H7 (cell line): ENCODE measurements around the gene RAB9A. TPM values are rescaled to one million over a fixed set of nuclear protein-coding genes. Genes with fewer than 3 reads are reported as not detected.

Experiments used
- DNase-seq: peaks from one replicate; pipeline ENCODE4 v3.0.0; 2012
- H3K27me3 ChIP-seq: 2 replicates; pipeline ENCODE4 v1.6.0; 2011; ENCODE audit warnings: mild to moderate bottlenecking, low read length; ENCODE audit not compliant: control insufficient read depth, insufficient read depth
- H3K36me3 ChIP-seq: replicated peaks from 2 replicates; pipeline ENCODE4 v1.5.1; 2011; ENCODE audit warnings: low read length; ENCODE audit not compliant: control insufficient read depth, insufficient read depth
- H3K4me3 ChIP-seq: 2 replicates; pipeline ENCODE4 v1.5.1; 2011; ENCODE audit warnings: low read depth, mild to moderate bottlenecking, control low read depth, low read length, moderate library complexity; ENCODE audit not compliant: insufficient read depth
- total RNA-seq: library from RNA; depleted of rRNA; stranded (reverse); fragments of >200 nt; shearing (Covaris generic); gene quantifications from 2 replicates; pipeline ENCODE4 v1.2.3, GENCODE V29; 2014

The RAB9A gene
- total RNA-seq, 1 experiment from 2014 or later: 82.6 TPM

DNA sequence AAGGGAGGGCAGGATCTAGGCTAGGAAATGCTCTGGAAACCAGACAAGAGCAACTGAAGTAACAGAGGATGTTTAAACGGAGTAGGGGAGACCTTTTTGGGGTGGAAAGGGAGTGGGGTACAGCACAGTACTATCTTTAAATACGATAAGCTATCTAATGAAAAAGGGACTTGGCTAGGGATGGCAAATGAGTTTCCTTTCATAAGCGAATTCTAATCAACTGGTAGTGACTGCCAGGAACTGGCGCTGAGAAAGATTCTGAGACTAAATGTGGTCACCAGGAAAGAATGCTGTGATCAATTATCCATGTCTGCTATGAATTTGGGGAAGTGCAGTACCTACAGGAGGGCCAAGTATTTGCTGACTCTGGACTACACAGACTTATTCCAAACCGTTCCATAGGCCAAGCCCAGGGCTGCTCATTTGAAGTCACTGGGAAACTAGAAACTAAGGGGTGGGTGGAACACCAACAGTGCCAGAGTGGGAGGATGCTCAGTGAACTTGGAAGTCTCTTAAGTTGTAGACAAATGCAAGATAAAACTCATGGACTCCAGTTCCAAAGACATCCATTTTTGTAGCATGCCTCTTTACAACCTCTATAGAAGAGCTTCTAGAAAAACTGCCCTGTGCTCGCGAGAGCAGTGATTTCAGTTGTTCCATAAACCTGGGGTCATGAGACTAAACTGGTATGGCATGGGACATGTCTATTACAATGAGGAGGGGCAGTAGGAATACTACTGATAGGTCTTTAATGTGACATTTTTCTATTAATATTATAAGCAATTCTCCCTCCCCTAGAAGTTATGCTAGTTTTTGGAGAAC lies 43.5 kb downstream of the RAB9A start:
- no peaks in the 10 kb centered on the region for H3K27me3 ChIP-seq
- H3K4me3 ChIP-seq: no peak overlapping the region
- H3K36me3 ChIP-seq: no peaks in the 10 kb centered on the region; the same call in 1 of the 2 replicates
- no peak for DNase-seq

DNA sequence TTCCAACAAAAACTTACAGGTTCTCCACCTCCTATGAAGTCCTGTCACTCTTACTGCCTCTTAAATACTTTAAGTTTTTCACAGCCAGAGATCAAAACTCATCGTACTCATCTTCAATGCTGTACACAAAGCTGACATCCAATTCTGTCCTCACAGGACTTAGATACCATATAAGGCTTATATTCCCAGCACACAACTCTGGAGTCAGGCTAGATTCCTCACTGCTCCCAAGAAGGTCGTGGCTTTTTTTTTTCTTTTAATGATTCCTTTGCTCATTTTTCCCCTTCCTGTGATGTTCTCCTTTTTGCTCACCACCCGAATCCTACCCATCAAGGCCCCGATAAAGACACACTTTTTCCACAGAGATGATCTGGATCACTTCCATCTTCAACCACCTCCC lies 44.6 kb downstream of the RAB9A start:
- DNase-seq: no peak
- no peaks in the 10 kb centered on the region for H3K27me3 ChIP-seq
- peak overlapping the region; percentile 72 for H3K4me3 ChIP-seq
- no peaks in the 10 kb centered on the region; the same call in none of the 2 replicates for H3K36me3 ChIP-seq

DNA sequence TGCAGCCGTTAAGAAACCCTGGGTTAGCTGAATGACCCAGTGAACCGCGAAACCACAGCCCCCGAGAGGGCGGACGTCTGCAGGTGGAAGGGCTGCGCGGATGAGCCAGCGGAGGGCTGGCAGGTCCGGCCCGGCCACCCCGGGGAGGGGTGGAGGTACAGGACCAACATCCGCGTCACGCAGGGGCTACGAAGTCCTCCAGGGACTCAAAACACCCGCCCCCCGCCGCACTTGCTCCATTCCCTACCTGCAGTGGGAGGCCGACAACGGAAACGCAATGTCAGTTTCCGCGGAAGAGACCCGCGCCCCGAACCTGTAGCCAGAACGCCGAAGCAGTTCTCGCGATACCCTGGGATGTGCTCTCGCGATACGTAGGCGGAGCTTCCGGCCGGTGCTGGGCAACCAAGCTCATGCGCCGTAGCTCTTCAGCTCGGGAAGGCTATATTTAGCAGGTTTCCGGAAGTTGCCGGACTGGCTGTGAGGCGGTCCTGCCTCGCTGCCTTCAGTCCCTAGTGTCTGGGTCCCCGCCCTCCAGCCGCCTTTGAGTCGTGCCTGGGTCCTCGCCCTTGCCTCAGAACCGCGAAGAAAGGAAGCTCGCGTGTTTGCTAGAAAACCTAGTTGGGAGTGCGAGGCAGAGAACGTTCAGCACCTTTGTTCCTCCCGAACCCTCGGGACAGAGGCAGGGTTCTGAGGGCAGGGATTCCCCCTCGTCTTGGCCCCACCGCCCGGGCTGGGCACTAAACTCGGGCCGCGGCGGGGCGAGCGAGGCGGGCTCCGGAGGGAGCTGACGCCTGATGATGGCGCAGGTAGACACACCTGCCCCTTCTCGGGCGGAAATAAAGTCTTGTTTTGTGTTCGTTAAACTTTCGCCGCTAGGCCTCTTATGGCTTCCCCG lies 45.6 kb downstream of the RAB9A start, which contains the start of the genes OFD1 and TRAPPC2:
OFD1 (plus strand) TSS at position 471 of the 895 bp plus-strand sequence; CDS start at position 795, 324 bp downstream.
TRAPPC2 (minus strand) TSS at position 343 of the 895 bp plus-strand sequence. CDS start 14,657 bp downstream, outside the sequence.
- Histone ChIP-seq H3K4me3 (peak within 1 kb of the TSS; percentile 72), H3K36me3 (no peaks in the 10 kb centered on the region; the same call in none of the 2 replicates), H3K27me3 (no peaks in the 10 kb centered on the region)
- peak; percentile 88 for DNase-seq

DNA sequence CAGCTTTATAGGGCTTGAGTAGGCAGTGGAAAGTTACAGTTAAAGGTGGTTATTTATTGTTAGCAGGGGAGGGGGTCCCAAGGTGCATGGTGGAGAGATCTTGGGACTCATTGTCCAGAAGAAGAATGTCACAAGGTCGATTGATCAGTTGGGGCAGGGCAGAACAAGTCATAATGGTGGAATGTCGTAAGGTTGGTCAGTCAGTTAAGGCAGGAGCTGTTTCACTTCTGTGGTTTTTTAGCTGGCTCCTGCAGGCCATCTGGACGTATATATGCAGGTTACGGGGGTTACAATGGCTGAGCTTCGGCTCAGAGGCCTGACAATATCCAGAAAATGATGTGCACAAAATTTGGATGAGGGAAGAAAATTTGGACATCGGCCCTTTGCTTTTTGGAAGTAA lies 52.8 kb downstream of the RAB9A start:
- peaks cover 2% of the 10 kb centered on the region for H3K36me3 ChIP-seq

DNA sequence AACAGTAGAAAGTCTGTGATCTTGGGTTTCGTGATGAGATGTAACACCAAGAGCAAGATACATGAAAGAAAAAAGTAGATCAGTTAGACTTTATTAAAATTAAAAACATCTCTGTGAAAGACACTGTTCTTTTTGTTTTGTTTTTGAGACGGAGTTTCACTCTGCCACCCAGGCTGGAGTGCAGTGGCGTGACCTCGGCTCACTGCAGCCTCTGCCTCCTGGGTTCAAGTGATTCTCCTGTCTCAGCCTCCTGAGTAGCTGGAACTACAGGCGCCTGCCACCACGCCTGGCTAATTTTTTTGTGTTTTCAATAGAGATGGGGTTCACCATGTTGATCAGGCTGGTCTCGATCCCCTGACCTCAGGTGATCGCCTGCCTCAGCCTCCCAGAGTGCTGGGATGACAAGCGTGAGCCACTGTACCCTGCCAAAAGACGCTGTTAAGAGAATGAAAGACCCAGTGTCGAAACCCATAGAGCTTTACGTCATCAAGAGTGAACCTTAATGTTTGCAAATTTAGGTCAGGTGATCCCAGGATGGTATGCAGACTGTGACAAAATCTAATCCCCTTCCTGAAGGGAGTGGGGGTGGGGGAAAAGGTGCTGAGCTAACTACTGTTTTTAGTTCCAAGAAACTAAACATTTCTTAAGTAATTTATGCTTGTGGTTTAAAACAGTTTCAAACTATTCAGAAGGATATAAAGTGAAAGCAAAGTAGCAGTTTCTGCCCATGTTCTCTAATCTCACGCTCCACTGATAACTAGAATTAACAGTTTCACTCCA lies 53.7 kb downstream of the RAB9A start:
- Histone ChIP-seq H3K36me3 (peaks cover 2% of the 10 kb centered on the region), H3K27me3 (no peaks in the 10 kb centered on the region), H3K4me3 (no peak overlapping the region)
- peak; percentile 29 for DNase-seq

More for the DNA sequence above, 52.8 kb downstream of the RAB9A start:
- Histone ChIP-seq H3K4me3 (no peak overlapping the region), H3K27me3 (no peaks in the 10 kb centered on the region)
- DNase-seq: no peak

DNA sequence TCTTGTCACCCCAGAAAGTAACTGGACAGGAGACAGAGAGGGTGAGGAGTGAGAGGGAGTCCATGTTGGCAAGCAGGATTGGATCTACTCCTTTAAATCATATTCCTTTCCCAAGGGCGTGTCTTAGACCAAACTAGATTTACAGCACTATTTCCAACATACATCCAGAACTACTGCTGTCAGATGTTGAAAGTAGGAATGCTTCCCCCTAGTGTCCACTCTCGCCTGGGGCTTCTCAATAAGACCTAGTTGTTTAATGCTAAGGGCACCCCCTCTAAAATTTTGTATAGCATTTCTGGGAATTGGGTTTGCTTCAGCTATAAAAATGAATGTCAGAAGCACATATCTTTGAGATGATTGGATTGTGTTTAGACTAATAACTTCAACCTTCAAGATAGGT lies 58.9 kb downstream of the RAB9A start:
- DNase-seq: peak; percentile 44
- Histone ChIP-seq H3K36me3 (peaks cover 7% of the 10 kb centered on the region), H3K27me3 (no peaks in the 10 kb centered on the region), H3K4me3 (no peak overlapping the region)

DNA sequence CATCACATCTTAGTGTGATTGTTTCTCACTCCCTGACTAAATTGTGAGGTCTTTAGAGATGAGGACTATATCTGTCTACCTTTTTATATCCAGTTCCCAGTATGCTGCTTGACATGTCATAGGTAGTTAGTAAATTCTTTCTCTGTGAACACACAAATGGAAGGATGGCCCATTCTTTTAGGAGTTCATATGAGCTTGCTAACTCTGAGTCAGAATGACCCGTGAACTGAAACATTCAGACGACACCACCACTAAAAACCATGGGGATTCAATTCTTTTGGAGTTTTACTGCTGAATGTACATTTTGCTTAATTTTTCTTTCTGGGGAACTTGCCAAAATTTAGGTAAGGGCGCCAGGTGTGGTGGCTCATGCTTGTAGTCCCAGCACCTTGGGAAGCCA lies 59.6 kb downstream of the RAB9A start:
- DNase-seq: no peak
- Histone ChIP-seq H3K27me3 (no peaks in the 10 kb centered on the region), H3K4me3 (no peak overlapping the region), H3K36me3 (peaks cover 8% of the 10 kb centered on the region)

DNA sequence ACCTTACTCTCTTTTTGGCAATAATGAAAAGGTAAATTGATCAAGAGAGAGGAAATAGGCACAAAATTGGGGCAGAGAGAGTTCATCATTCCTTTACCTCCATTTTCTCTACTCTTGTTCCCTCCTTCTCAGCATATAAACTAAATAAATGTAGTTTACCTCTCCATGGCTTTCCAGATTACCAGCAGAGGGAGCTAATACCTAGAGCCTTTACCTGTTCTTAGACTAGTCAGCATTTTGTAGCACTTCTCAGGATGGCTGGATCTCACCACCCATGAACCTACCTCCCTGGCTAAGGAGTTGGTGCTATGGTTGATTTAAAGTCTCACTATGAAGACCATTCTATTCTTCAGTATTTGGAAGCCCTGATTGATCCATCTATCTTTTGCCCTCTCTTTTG lies 61.3 kb downstream of the RAB9A start:
- no peak overlapping the region for H3K4me3 ChIP-seq
- H3K27me3 ChIP-seq: no peaks in the 10 kb centered on the region
- H3K36me3 ChIP-seq: peaks cover 6% of the 10 kb centered on the region
- DNase-seq: peak; percentile 49

DNA sequence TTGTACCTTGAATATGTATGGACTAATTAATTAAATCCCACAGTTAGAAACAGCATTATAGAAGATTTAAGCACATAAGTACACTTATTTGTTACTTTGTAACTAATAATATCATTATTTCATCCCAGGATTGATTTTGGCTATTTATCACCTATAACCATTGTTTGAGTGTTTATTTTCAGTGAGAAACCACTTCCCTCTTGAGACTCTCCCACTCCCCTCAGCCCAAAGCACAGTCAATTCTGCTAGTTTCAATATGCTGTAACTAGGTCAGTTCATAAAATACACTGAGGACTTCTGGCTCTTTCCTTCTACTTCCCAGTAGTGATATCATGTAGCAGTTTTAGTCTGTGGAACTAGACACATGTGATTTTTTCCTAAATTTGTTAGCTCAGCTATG lies 61.9 kb downstream of the RAB9A start:
- H3K36me3 ChIP-seq: peaks cover 6% of the 10 kb centered on the region
- no peak for DNase-seq
- no peaks in the 10 kb centered on the region for H3K27me3 ChIP-seq
- H3K4me3 ChIP-seq: no peak overlapping the region

DNA sequence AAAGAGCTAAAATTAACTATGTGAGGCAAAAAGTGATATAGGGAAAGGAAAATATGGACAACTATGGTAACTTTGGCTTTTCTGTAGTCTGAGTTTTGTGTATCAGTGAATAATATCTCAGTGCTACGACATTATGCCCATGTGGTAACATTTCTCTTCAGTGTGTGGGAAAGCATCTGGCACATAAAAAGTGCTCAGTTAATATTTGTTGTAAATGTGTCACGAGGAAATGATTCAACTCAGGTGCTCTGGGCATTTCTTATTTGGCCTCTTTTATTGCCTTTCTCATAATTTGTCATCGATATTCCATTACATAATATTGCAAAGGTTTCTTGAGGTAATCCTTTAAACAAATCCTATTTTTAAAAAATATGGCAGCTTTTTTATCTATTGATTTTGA lies 63.2 kb downstream of the RAB9A start:
- Histone ChIP-seq H3K4me3 (no peak overlapping the region), H3K27me3 (no peaks in the 10 kb centered on the region), H3K36me3 (peaks cover 8% of the 10 kb centered on the region)
- no peak for DNase-seq

DNA sequence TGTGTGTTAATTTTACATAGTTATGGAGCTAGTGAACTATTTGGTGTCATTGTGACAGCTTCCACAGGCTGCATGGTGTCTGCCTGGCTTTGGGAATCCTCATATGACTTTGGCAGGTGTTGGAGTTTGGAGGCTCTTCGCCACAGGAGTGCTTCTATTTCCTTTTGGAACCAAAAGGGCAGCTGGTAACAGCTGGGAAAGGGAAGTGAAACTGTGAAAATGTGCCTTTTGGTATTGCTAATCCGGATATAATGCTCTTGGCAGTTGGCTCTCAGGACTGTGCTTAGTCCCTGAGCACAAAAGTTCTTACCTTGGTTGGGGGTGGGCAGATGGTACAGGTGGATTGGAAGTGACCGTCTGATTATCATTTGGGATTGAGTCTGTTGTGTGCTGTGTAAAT lies 63.7 kb downstream of the RAB9A start:
- H3K27me3 ChIP-seq: no peaks in the 10 kb centered on the region
- H3K4me3 ChIP-seq: no peak overlapping the region
- peaks cover 8% of the 10 kb centered on the region for H3K36me3 ChIP-seq
- no peak for DNase-seq

DNA sequence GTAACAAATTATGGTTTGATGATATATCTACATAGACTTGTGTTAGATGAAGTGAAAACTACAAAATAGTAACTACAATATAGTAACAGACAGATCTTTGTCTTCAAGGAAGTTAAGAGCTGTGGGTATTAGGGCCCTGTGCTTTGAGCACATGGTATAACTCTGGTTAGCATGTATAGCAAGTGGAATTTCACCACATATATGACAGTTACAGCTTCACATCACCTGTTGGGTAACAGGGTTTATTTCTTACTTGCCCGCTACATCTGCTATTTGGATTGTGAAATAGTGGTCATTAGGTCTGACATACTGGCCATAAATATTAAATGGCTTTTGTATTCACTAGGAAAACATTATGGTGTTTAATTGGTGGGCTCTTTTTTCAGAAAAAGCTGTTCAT lies 65.8 kb downstream of the RAB9A start:
- Histone ChIP-seq H3K36me3 (peaks cover 10% of the 10 kb centered on the region), H3K4me3 (no peak overlapping the region), H3K27me3 (no peaks in the 10 kb centered on the region)
- DNase-seq: no peak

DNA sequence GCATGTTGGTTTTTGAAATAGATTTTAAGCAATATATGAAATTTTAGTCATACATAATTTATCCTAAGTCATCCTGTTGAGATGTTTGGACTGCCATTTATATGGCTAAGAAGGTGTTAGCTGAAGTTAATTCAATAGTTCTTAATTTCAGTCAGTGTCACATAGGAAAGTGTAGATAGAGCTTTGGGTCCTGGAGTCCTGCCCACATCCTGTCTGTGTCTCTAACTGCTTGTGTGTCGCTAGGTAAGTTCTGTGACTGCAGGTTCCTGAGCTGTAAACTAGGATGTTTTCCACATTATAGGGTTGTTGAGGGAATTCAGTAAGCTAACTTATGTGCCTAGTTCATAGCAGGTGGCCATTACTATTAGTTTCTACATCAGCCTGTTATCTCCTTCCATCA lies 66.3 kb downstream of the RAB9A start:
- no peaks in the 10 kb centered on the region for H3K27me3 ChIP-seq
- peaks cover 13% of the 10 kb centered on the region for H3K36me3 ChIP-seq
- no peak overlapping the region for H3K4me3 ChIP-seq
- DNase-seq: no peak

DNA sequence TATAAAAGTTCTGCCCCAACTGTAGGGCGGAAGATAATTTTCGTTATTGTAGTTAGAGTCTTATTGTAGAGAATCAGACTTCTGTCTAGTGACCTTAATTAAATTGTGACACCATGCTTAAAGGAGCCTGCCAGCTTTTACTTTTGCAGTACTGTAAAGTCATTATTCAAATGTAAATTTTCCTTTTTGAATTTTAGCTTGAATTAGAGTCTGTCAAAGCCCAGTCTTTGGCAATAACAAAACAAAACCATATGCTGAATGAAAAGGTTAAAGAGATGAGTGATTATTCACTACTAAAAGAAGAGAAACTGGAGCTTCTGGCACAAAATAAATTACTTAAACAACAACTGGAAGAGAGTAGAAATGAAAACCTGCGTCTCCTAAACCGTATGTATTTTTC lies 67.5 kb downstream of the RAB9A start:
- H3K36me3 ChIP-seq: peaks cover 14% of the 10 kb centered on the region
- H3K27me3 ChIP-seq: no peaks in the 10 kb centered on the region
- DNase-seq: no peak
- H3K4me3 ChIP-seq: no peak overlapping the region
